MM.1S (cell line): ENCODE data around the gene XCL2.

ENCODE experiments used
- CTCF ChIP-seq: fragments of 300-600 bp; sonication (generic); IDR thresholded peaks from 2 replicates; pipeline ENCODE4 v1.5.1; 2016; ENCODE audit warnings: antibody characterized with exemption, low read length, mixed read lengths
- EZH2phosphoT487 ChIP-seq: fragments of 300-600 bp; sonication (generic); IDR thresholded peaks from 2 replicates; pipeline ENCODE4 v1.6.1; 2018; ENCODE audit warnings: antibody characterized with exemption, low read length

DNA sequence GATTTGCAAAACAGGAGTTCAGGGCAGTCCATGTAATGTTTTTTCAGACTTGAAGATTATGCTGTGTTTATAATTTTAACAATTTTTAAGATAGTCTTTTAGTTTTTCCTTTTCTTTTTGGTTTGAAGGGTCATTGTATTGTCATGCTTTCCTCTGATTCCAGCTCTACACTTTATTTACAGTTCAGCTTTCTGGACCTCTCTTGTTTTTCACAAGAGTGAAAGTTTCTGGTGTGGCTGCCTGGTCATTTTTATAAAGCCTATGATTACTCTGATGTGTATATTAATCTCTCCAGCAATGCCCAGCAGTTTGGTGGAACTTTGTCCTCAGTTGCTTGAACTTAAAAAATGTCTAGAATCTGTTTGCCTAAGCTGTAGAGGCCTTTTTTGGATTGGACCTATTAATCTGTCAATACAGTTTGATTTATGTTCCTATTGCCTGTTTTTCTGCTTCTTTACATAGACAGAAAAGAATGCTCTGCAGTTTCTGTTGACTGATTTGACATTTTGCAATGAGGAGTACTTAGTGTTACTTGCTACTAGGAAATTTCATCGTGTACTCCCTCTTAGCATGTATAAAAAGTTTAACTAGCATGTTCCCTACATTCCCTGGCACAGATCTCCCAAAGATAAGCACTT lies 52.2 kb downstream of the XCL2 start:
- TF ChIP-seq CTCF (no peak), EZH2phosphoT487 (no peak)
